GM19397 (cell line): ENCODE measurements around the gene STRA8.
A peak's percentile ranks its signal among the peaks of the same experiment; 100 is the strongest.

Source experiments
- ATAC-seq: cut with Tn5 transposase; IDR thresholded peaks from one replicate; pipeline ENCODE4 v1.9.1; 2021; ENCODE audit warnings: mild to moderate bottlenecking, moderate library complexity; ENCODE audit not compliant: unreplicated experiment

STRA8 gene, protein sequence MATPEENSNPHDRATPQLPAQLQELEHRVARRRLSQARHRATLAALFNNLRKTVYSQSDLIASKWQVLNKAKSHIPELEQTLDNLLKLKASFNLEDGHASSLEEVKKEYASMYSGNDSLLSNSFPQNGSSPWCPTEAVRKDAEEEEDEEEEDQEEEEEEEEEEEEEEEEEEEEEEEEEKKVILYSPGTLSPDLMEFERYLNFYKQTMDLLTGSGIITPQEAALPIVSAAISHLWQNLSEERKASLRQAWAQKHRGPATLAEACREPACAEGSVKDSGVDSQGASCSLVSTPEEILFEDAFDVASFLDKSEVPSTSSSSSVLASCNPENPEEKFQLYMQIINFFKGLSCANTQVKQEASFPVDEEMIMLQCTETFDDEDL

GRCh38 chr7:135233570-135233969 is at the start of gene STRA8:
Gene STRA8 (plus strand): TSS chr7:135233838. CDS start chr7:135240525, 6,687 bp downstream.
- no peak for ATAC-seq

- no peak for ATAC-seq
Measured at GRCh38 chr7:135184254-135184841, 49.3 kb upstream of the STRA8 start.

DNA sequence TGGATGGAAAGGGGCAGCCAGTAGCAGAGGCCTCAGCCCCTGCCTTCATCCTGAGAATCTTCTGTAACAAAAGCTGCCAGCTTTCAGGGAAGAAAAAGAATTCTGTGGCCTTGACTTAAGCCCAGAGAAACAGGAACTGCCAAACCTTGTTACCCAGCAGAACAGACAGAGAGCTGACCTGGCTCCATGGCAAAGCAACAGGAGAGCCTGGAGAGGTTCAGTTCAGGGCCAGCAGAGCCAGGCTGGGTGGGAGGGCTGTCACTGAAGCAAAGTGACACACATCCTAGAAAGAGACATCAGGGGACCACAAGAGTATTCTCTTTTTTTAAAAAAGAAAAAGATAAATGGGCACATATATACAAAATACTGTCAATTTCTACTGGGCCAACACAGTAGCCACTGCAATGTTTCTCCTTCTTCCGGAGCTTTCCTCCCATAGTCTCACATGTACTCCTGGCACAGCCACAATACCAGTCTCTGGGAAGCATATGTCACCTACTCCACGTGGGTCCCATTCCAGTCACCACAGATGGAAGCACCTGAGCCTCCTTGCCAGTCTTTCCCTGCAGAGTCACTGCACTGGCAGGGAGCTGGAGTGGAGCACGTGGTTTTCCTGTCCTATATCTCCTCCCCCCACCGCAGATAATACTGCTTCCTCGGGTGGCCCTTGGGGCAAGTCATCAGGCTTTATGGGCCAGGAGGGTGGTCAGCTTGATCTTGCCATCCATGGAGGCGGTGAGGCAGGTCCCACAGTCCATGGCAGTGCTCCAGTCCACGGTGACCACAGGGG is 48.0 kb upstream of the STRA8 start:
- no peak for ATAC-seq

- no peak for ATAC-seq
Measured at GRCh38 chr7:135186261-135186540, 47.4 kb upstream of the STRA8 start.

DNA sequence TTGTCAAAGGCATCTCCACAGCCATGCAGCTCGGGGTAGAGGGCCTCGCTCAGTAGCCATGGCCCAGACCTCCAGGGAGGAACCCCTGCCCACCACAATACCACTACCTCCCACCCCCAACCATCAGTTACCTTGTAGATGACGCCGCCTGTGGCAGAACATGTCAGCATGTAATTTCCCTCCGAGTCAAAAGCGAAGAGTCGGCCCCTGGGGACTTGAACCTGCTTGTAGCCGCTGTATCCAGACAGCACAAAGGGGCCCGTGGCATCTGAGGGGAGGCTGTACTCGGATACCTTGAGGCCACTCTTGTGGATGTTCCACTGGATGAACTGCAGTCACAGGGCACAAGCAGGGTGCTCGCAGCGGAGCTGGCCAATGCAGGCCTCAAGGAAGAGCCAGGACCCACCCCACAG is 46.8 kb upstream of the STRA8 start:
- ATAC-seq, result peak; percentile 59

GRCh38 chr7:135188298-135188984 is 45.2 kb upstream of the STRA8 start:
- peak; percentile 46 for ATAC-seq

DNA sequence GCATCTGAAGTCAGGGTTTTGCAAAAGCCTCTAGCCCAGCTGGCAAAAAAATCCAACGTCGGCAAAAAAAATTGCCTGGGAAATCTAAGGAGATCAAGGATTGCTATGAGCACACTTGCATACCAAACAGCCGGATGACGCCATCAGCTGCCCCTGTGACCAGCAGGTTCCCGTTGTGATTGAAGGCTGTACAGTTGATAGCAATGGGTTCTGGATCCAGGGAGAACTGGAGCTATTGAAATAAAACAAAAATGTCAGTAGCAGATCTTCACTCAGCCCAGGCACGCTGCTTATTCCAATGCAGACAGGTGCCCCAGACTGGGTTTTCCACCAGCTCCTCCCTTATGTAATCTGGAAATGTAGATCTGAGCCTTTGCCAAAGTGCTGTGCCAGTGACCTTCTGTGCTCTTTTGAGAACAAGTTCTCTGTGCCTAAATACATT is 44.4 kb upstream of the STRA8 start:
- no peak for ATAC-seq

DNA sequence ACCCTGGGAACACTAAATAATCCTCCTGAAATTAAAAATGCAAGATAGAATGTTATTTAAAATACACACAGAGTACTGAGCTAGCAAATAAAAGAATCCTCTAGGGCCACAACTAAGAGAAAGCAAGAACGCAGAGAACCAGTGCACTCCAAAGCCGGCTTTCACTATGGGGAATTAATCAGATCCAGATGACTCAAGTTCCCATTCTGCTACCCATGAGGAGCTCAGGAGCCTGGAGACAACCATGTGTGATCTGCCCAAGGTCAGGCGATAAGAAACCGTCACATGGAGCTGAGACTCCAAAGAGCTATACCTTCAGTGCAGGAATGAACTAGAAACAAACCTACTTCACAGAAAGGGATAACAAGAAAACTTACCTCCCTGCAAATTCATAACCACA is 43.7 kb upstream of the STRA8 start:
- ATAC-seq, result no peak

DNA sequence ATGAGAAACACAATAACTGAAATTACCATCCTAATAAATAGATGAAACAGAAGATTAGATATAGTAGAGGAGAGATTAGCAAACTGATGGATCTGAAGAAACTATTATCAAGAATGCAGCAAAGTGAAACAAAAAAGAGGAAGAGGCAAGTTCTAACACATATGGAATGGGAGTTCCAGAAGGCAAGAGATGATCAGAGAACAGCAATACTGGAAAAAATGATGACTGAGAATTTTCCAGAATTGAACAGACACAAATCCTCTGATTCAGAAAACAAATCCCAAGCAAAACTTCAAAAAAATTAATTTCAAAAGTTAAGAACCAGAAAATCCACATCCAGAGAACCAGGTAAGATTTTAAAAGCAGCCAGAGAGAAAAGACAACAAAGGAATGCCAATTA is 42.9 kb upstream of the STRA8 start:
- ATAC-seq, result no peak

- no peak for ATAC-seq
Measured at GRCh38 chr7:135192914-135193536, 40.6 kb upstream of the STRA8 start.

DNA sequence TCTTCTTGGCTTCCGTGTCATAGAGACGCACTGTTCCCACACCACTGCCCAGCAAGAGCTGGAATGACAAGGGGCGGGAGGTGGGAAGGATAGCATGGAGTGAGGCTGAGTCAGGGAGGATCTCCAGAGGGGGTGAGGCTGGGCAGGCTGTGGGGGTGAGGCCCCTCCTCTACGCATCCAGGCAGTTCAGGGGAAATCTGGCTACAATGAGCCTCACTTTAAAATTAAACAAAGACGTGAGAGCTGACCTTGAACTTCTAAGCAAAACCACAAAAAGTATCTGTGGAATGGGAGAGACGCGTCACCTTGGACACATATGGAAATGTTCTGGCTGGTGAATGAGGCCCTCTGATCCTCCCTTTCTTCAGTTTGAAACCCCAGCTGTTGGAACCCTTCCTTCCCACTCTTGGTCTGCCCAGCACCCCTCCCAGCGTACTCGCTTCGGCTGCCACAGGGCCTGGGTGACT is 40.0 kb upstream of the STRA8 start:
- no peak for ATAC-seq

DNA sequence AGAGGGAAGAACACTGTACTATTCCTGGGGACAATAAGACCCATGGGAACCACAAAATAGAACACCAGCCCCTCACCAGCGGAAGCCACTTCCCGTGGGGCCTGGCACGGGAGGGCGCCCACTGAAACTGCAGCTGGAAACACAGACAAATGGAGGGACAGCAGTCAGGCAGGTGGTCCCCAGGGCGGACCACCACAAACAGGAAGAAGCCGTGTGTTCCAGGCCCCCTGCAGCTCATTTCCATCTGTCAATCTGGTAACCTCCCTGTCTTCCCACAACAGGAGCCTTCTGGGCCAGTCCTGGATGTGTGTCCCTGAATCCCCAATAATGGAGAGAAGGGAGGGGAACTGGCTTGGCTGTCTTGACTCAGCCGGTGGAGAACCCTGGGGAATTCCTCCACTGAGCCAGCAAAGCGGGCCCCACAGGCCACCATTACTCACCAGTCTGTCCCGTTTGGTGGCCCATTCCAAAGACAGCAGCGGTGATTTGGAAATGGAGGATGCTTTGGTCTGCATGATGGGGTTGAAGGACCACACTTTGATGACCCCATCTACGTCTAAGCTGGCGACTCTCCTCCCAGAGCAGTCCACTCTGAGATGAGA is 39.0 kb upstream of the STRA8 start:
- ATAC-seq, result no peak

DNA sequence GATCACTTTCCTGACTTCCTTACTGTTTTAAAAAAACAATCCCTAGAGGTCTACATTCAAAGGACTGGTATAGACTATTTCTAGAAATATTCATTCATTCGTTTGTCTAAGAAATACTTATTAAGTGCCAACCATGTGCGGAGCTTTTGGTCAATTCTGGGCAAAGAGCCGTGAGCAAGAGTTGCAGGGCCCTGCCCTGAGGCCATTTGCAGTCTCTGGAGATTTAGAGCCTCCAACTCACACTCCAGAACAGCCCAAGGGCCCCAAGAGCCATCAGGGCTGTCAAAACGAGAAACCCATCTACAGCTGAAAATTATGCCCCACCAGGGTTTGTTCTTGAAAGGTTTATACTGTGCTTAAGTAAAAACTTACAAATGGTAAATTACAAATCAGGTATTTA is 38.5 kb upstream of the STRA8 start:
- ATAC-seq, result no peak

GRCh38 chr7:135195968-135196629 is 37.5 kb upstream of the STRA8 start:
- no peak for ATAC-seq

DNA sequence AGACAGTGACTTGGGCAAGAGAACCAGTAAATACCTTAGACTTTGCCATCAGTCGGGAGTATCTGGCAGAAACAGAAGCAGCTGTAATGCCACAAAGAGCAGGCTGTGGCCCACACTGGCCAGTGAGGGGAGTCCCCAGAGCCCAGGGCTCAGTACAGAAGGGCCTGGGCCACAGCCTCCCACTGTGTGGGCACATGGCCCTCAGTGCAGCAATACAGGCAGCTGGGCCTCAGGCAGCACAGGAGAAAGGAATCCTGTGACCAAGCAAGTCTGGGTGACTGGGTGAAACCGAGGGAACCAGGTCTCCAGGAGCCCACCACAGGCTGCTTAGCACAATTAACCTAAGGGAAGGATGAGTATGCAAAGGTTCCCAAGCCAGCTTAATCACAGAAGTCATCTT is 36.3 kb upstream of the STRA8 start:
- ATAC-seq, result no peak

DNA sequence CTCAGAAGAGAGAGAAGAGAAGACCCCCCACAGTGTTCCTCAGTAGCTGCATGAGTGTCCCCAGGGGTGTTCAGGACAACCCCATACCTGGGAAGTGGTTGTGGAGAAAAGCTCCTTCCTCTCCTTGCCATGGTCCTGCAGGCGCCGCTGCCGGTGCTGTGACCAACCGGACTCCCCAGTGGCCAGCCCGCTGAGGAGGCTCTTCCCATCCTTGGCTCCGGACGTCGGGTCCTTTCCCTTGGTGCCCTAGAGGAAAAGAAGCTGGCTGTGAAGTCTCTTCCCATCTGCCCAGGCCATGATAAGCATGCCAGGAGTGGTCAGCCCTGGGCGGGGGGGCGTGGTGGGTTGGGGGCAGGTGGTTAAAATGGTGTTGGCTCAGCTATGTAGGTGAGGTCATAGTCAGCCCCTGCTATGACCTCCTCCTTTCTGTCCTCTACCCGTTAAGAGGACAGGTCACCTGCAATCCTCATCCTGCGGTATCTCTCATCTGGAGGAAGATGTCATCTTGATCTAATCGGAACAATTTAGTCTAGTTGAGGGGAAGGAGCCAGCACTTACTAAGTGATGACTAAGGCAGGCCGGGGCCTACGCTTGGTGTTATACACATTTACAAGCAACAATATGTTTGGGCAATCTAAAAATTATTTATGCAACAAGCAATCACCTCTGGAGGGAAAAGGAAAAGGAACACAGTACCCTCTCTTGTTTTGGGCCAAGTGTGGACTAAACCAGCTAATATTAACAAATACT is 35.6 kb upstream of the STRA8 start:
- ATAC-seq, result no peak

DNA sequence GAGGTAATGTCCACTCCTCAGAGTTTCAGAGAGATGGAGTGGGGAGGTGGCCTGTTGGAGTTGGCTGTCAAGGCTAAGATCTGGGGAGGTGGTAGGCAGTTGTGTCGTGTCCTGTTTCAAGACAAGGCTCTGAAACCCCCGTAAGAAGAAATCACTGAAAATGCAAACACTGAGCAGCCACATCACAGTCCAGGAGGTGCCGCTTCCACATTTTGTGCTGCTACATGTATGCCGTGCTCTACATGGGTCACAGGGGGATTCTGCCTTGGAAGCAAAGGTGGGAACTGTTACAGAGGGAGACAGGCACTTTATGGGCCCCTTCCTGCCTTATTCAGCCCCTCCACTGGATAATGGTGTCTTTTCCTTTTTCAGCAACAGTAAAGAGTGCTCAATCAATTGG is 34.2 kb upstream of the STRA8 start:
- no peak for ATAC-seq

GRCh38 chr7:135200821-135201331 is 32.8 kb upstream of the STRA8 start:
- no peak for ATAC-seq

DNA sequence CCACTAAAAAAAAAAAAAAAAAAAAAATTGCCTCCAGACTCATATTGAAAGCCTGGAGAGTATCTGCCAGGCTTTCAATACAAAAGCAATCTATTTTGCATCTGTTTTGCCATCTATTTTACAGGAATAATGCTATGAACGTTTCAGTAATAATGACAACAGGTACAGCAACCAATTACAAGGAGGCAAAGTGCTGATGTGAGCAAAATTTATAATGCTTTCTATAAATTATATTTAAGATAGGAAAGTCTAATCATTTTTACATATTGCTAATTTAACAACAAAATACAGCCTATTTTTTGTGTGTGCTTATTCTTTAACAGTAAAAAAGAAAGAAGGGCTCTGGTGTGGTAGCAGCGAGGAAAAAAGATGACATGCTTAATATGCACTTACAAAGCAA is 32.3 kb upstream of the STRA8 start:
- no peak for ATAC-seq
